K562 (cell line): Measurements from ENCODE around the gene PUM1. TPM values are rescaled to one million over a fixed set of nuclear protein-coding genes. Genes with fewer than 3 reads are reported as not detected.

Source experiments
- ATF2 ChIP-seq: sonication (generic); formaldehyde crosslinking; IDR thresholded peaks from 2 replicates; pipeline ENCODE4 v1.8.1; 2022; ENCODE audit warnings: missing genetic modification reagents
- CHCHD3 ChIP-seq: fragments of 250-450 bp; sonication (Bioruptor Pico); IDR thresholded peaks from 2 replicates; pipeline ENCODE4 v2.1.2; 2022; ENCODE audit warnings: mild to moderate bottlenecking
- DEAF1 ChIP-seq: fragments of 450-650 bp; formaldehyde crosslinking; IDR thresholded peaks from 2 replicates; pipeline ENCODE4 v1.4.0; 2020; ENCODE audit warnings: mild to moderate bottlenecking, moderate library complexity
- FOXJ3 ChIP-seq: sonication (generic); formaldehyde crosslinking; IDR thresholded peaks from 2 replicates; pipeline ENCODE4 v1.4.0; 2020; ENCODE audit warnings: mild to moderate bottlenecking, missing genetic modification reagents
- FOXP4 ChIP-seq: sonication (generic); formaldehyde crosslinking; IDR thresholded peaks from 2 replicates; pipeline ENCODE4 v1.8.0; 2022; ENCODE audit warnings: mild to moderate bottlenecking, missing genetic modification reagents, borderline replicate concordance
- JUN ChIP-seq, 2 experiments: sonication (generic) in 1 of 2; formaldehyde crosslinking in 1 of 2; IDR thresholded peaks; 2 replicates each; pipeline versions ENCODE4 v1.6.1 to v1.8.0; 2012 to 2022; ENCODE audit warnings: borderline replicate concordance in 2 of 2, mild to moderate bottlenecking in 2 of 2, improper control_type of control experiment in 1 of 2, low read depth in 1 of 2, low read length in 1 of 2, missing genetic modification reagents in 1 of 2
- JUNB ChIP-seq: fragments of 450-650 bp; formaldehyde crosslinking; conservative IDR thresholded peaks from 2 replicates; pipeline ENCODE4 v1.4.0; 2020; ENCODE audit warnings: mild to moderate bottlenecking
- MCM2 ChIP-seq: fragments of 450-650 bp; IDR thresholded peaks from 2 replicates; pipeline ENCODE4 v1.6.1; 2017; ENCODE audit warnings: low read depth, mild to moderate bottlenecking
- MTA3 ChIP-seq: fragments of 450-650 bp; formaldehyde crosslinking; IDR thresholded peaks from 2 replicates; pipeline ENCODE4 v1.6.1; 2017; ENCODE audit warnings: mild to moderate bottlenecking, borderline replicate concordance
- MXI1 ChIP-seq: IDR thresholded peaks from 2 replicates; pipeline ENCODE4 v1.6.1; 2011; ENCODE audit warnings: low read depth, mild to moderate bottlenecking, improper control_type of control experiment, low read length
- TFE3 ChIP-seq: fragments of 450-650 bp; formaldehyde crosslinking; IDR thresholded peaks from 2 replicates; pipeline ENCODE4 v1.4.0; 2020; ENCODE audit warnings: mild to moderate bottlenecking, mixed read lengths
- ZFP1 ChIP-seq: fragments of 450-650 bp; formaldehyde crosslinking; IDR thresholded peaks from 2 replicates; pipeline ENCODE4 v1.4.0; 2020; ENCODE audit warnings: mild to moderate bottlenecking, mixed read lengths
- ZNF224 ChIP-seq: sonication (generic); formaldehyde crosslinking; IDR thresholded peaks from 2 replicates; pipeline ENCODE4 v1.8.0; 2022; ENCODE audit warnings: mild to moderate bottlenecking, missing genetic modification reagents
- ZSCAN29 ChIP-seq: fragments of 450-650 bp; IDR thresholded peaks from 2 replicates; pipeline ENCODE4 v1.6.1; 2017
- polyA plus RNA-seq, 8 experiments: library from polyadenylated mRNA; depleted of rRNA in 4 of 8; stranded (reverse) in 5 of 8; unstranded in 3 of 8; fragments of >200 nt; fragmentation: Nextera tagmentation in 2 of 8; fragmentation: Illumina TruSeq in 1 of 8; extraction: Ambion mirVana in 2 of 8; extraction: Trizol in 1 of 8; gene quantifications; 2 replicates each; pipeline versions ENCODE4 v1.2.1 to v1.2.3, GENCODE V29; 2011 to 2014; ENCODE audit warnings: inconsistent platforms in 1 of 8, missing spikeins in 1 of 8
- total RNA-seq, 7 experiments: library from RNA; depleted of rRNA in 6 of 7; stranded (reverse); fragments of >200 nt in 6 of 7; fragmentation: Illumina TruSeq in 2 of 7; extraction: Trizol in 2 of 7; gene quantifications; 2 replicates each; pipeline versions ENCODE4 v1.2.1 to v1.2.3, GENCODE V29; 2011 to 2021; ENCODE audit warnings: low replicate concordance in 1 of 7
- TF ChIP-seq, protein P1 (sequence below): fragments of 200-400 bp; formaldehyde crosslinking; IDR thresholded peaks from 2 replicates; pipeline ENCODE4 v1.6.1; 2017; ENCODE audit warnings: mild to moderate bottlenecking, low read depth, low read length, moderate library complexity
- TF ChIP-seq, protein P2 (sequence below): fragments of 450-650 bp; IDR thresholded peaks from one replicate; pipeline ENCODE4 v1.6.1; 2018; ENCODE audit warnings: mild to moderate bottlenecking, moderate library complexity; ENCODE audit not compliant: partially characterized antibody

The PUM1 gene
- total and polyA plus RNA-seq, 9 of the 15 experiments (the other 6 are each of a cell fraction or from before 2014, with no cell fraction given) = 37.7 to 104 (median 55.7) TPM

- TF ChIP-seq FOXJ3 (CRISPR knock-in tag) (no peak), MTA3 (no peak), JUNB (CRISPR knock-in tag) (no peak), CHCHD3 (CRISPR knock-in tag) (no peak), FOXP4 (CRISPR knock-in tag) (no peak), ATF2 (CRISPR knock-in tag) (no peak), ZFP1 (CRISPR knock-in tag) (no peak), DEAF1 (no peak), TFE3 (CRISPR knock-in tag) (no peak), ZSCAN29 (no peak), JUN (IDR thresholded peaks at IDR 0.05; ENCODE audit: borderline replicate concordance, low read depth, low read length) (no peak), JUN (CRISPR knock-in tag; IDR thresholded peaks at IDR 0.05; ENCODE audit: borderline replicate concordance) (no peak), MCM2 (no peak), ZNF224 (CRISPR knock-in tag) (no peak), MXI1 (no peak)
- TF ChIP-seq, protein P1, sequence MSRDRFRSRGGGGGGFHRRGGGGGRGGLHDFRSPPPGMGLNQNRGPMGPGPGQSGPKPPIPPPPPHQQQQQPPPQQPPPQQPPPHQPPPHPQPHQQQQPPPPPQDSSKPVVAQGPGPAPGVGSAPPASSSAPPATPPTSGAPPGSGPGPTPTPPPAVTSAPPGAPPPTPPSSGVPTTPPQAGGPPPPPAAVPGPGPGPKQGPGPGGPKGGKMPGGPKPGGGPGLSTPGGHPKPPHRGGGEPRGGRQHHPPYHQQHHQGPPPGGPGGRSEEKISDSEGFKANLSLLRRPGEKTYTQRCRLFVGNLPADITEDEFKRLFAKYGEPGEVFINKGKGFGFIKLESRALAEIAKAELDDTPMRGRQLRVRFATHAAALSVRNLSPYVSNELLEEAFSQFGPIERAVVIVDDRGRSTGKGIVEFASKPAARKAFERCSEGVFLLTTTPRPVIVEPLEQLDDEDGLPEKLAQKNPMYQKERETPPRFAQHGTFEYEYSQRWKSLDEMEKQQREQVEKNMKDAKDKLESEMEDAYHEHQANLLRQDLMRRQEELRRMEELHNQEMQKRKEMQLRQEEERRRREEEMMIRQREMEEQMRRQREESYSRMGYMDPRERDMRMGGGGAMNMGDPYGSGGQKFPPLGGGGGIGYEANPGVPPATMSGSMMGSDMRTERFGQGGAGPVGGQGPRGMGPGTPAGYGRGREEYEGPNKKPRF = no peak
- TF ChIP-seq, protein P2, sequence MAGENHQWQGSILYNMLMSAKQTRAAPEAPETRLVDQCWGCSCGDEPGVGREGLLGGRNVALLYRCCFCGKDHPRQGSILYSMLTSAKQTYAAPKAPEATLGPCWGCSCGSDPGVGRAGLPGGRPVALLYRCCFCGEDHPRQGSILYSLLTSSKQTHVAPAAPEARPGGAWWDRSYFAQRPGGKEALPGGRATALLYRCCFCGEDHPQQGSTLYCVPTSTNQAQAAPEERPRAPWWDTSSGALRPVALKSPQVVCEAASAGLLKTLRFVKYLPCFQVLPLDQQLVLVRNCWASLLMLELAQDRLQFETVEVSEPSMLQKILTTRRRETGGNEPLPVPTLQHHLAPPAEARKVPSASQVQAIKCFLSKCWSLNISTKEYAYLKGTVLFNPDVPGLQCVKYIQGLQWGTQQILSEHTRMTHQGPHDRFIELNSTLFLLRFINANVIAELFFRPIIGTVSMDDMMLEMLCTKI = no peak
Measured at GRCh38 chr1:31031330-31032143, 34.0 kb downstream of the PUM1 start (continued).
